DLD1 (cell line): ENCODE data around the gene PPM1E.

Experiments used
- in situ Hi-C: cut with HindIII; loops from 2 replicates; pipeline ENCODE4 v1.10.0; 2017; ENCODE audit warnings: low sequenced_read_pairs

PPM1E gene

GRCh38 chr17:58993311-58993710 lies 237.7 kb downstream of the PPM1E start:
- in situ Hi-C loops: no loop called here

- in situ Hi-C loops: no loop called here
Observed at GRCh38 chr17:58995247-58995940, 239.7 kb downstream of the PPM1E start.

- in situ Hi-C loops: no loop called here
Observed at GRCh38 chr17:58996968-58997367, 241.3 kb downstream of the PPM1E start.

DNA sequence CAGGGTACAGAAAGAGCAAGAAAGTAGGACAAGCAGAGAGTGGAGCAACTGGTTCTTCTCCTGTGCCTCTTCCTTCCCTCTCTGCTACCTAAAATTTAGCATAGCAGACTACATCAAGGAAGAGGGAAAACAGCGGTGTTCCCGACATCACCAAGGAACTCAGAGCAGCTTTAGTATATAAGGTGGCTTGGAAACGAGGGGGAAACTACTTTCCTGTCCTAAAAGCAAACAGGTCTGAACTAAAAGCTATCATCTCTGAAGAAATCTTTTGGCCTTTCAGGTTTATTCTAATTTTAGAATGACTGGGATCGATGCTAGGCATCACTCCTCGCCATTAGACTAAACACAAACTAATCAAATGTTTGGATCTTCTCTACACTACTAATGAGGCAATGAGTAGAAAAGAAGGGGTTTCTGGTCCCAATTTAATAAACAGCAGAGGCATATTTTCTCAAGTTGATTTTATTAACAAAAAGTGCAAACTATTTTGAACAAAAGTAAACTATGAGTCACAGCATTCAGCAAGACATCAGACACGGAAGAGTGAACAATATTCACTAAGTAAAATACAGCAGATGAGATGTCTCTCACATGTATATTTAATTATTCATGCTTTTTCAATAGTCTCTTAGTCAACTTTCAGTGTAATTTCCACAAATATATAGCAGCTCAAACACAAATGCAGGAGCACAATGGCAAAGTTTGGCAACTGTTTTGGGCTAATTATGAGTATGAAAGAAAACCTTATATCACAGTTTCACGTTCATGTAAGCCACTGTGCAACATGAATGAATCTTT lies 242.3 kb downstream of the PPM1E start:
- in situ Hi-C loops: no loop called here

GRCh38 chr17:58998871-58999270 lies 243.2 kb downstream of the PPM1E start:
- in situ Hi-C loops: no loop called here

GRCh38 chr17:58999500-58999899 lies 243.8 kb downstream of the PPM1E start:
- in situ Hi-C loops: no loop called here

DNA sequence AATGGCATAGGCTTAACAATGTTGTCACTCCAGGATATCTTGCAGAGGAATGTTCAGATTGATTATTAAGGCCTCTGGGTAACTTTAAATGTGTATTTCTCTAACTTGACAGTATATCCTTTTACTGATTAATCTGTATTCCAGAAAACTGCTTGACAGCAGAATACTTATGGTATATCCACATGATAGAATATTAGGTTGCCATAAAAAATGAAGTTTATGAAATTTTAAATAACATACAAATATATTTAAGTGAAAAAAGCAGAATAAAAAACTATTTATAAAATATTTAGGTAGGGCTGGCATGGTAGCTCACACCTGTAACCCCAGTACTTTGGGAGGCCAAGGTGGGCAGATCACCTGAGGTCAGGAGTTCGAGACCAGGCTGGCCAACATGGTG lies 244.4 kb downstream of the PPM1E start:
- in situ Hi-C loops: no loop called here

DNA sequence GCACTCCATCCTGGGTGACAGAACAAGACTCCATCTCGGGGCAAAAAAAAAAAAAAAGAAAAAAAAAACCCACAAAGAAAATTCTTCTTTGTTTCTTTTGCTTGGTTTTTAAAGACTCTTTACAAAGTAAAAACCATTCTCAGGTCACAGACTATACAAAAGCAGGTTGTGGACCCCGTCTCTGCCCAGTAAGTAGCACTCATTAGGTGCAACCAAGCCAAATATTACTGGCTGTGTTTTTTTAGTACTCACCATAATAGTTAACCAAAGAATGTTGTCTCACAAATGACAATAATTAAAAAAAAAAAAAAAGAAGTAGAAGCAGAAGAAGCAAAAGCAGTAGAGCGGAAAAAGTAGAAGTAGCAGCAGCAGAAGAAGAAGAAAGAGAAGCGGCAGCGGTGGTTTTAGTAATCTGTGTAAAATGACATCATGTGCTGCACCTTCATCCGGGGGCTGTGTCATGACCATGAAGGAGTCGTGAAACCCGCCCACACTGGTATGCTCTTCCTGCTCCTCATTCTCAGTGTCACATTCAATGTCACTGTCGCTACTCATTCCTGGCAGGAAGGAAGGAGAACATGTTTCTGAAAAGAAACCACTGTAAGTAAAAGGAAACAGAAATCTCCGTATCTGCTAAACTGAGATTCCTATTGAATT lies 245.6 kb downstream of the PPM1E start:
- in situ Hi-C loops: no loop called here

DNA sequence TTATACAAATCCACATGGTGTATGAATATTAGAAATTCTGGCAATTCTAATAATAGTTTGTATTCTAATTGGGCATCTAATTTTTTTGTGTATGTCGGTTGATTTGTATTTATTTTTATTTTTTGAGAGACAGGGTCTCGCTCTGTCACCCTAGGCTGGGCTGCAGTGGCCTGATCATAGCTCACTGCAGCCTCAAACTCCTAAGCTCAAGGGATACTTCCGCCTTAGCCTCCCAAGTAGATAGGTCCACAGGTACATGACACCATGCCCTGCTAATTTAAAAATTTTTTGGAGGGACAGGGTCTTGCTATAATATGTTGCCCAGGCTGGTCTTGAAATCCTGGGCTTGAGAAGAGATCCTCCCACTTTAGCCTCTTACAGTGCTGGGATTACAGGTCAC lies 246.5 kb downstream of the PPM1E start:
- in situ Hi-C loops: no loop called here

GRCh38 chr17:59002848-59003247 lies 247.2 kb downstream of the PPM1E start:
- in situ Hi-C loops: no loop called here

GRCh38 chr17:59003860-59004259 lies 248.2 kb downstream of the PPM1E start:
- in situ Hi-C loops: no loop called here

- in situ Hi-C loops: no loop called here
Observed at GRCh38 chr17:59004338-59005111, 248.9 kb downstream of the PPM1E start.

- in situ Hi-C loops: no loop called here
Observed at GRCh38 chr17:59007995-59008394, 252.3 kb downstream of the PPM1E start.

DNA sequence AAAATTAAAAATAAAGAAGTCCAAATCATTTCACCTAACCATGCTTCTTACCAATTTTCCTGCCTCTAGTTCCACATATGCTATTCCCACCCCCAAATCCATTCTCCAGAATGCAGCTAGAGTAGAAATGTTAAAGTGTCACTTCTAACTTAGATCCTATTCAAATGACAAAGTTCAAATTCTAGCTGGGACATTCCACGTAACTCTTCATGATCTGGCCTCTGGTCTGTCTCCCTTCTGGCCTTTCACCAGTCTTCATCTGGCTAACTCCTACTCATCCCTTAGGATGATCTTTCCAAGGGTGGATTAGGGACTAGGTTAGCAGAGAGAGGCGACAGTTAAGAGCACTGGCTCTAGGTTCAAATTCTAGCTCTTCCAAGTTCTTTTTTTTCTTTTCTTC lies 253.1 kb downstream of the PPM1E start:
- in situ Hi-C loops: no loop called here

- in situ Hi-C loops: no loop called here
Observed at GRCh38 chr17:59010026-59010425, 254.4 kb downstream of the PPM1E start.

- in situ Hi-C loops: no loop called here
Observed at GRCh38 chr17:59011975-59012374, 256.3 kb downstream of the PPM1E start.

GRCh38 chr17:59018019-59018418 lies 262.4 kb downstream of the PPM1E start:
- in situ Hi-C loops: no loop called here

DNA sequence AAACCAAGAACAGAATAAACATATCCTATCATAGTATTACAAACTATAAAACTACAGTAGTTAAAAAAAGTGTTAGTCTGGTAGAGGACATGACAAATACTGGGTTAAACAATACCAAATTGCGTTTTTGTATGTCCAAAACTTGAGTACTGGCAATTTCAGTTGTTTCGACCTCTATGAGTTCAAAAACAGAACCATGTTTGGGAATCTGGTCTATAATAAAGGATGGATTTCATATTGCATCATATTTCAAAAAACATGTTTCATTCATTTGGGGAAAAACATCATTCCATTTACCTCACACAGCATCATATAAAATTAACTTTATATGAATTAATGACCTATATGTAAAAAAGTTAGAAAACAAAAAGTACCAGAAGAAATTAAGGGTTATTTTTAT lies 269.3 kb downstream of the PPM1E start:
- in situ Hi-C loops: no loop called here

GRCh38 chr17:59026176-59026939 lies 270.7 kb downstream of the PPM1E start:
- in situ Hi-C loops: no loop called here

DNA sequence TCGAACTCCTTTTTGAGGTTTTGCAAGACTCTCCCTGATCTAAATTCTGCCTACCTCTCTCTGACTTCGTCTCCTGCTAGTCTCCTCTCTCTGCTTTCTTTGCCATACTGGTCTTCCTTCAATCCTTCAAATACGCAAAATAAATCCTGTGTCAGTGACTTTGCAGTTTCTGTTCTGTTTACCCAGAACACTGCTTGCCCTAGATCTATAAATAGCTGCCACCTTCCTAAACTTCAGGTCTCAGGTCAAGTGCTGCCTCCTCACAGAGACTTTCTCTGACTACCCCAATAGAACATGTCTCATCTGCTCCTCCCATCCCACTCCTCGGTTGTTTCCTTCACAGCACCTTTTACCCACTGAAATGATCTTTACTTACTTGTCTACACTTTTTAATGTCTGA lies 272.1 kb downstream of the PPM1E start:
- in situ Hi-C loops: no loop called here
